Endodermal cell (in vitro differentiated cells): Measurements from ENCODE around the gene FILIP1L. TPM values are rescaled to one million over a fixed set of nuclear protein-coding genes. Genes with fewer than 3 reads are reported as not detected.

Experiments
- DNase-seq: peaks from one replicate; pipeline ENCODE4 v3.0.0-alpha.2; 2017
- H3K27ac ChIP-seq: 2 replicates; pipeline ENCODE4 v1.5.1; 2013; ENCODE audit warnings: mild to moderate bottlenecking, low read depth, low read length, moderate library complexity
- H3K27me3 ChIP-seq: 2 replicates; pipeline ENCODE4 v1.6.1; 2013; ENCODE audit warnings: mild to moderate bottlenecking, low read length, moderate library complexity; ENCODE audit not compliant: insufficient read depth, control insufficient read depth, poor library complexity, severe bottlenecking
- H3K36me3 ChIP-seq: 2 replicates; pipeline ENCODE4 v1.7.0; 2013; ENCODE audit warnings: mild to moderate bottlenecking, low read length, moderate library complexity; ENCODE audit not compliant: control insufficient read depth, insufficient read depth
- H3K4me1 ChIP-seq: one replicate; pipeline ENCODE4 v1.7.0; 2013; ENCODE audit warnings: low read length; ENCODE audit not compliant: control insufficient read depth, insufficient read depth
- H3K4me3 ChIP-seq: 2 replicates; pipeline ENCODE4 v1.5.1; 2013; ENCODE audit warnings: mild to moderate bottlenecking, low read length, moderate library complexity
- H3K9ac ChIP-seq: 2 replicates; pipeline ENCODE4 v1.6.1; 2013; ENCODE audit warnings: mild to moderate bottlenecking, low read length, moderate library complexity; ENCODE audit not compliant: poor library complexity, severe bottlenecking; ENCODE audit errors: extremely low read depth
- H3K9me3 ChIP-seq: 2 replicates; pipeline ENCODE4 v1.6.1; 2013; ENCODE audit warnings: mild to moderate bottlenecking, low read length, moderate library complexity; ENCODE audit not compliant: control insufficient read depth
- H3K27ac Mint-ChIP-seq: 2 replicates; pipeline ENCODE4 v1.8.0; 2020; ENCODE audit warnings: mixed read lengths
- H3K27me3 Mint-ChIP-seq: 2 replicates; pipeline ENCODE4 v1.8.0; 2021; ENCODE audit warnings: mild to moderate bottlenecking, mixed read lengths; ENCODE audit not compliant: insufficient read depth
- H3K36me3 Mint-ChIP-seq: 2 replicates; pipeline ENCODE4 v1.8.0; 2020; ENCODE audit warnings: low read depth, mixed read lengths
- H3K4me1 Mint-ChIP-seq: 2 replicates; pipeline ENCODE4 v1.8.0; 2020; ENCODE audit warnings: mixed read lengths
- H3K4me3 Mint-ChIP-seq: 2 replicates; pipeline ENCODE4 v1.8.0; 2020; ENCODE audit warnings: mild to moderate bottlenecking, moderate library complexity, mixed read lengths
- H3K9me3 Mint-ChIP-seq: 2 replicates; pipeline ENCODE4 v1.8.0; 2020; ENCODE audit warnings: mild to moderate bottlenecking, mixed read lengths
- CTCF ChIP-seq: fragments of 200-600 bp; sonication (generic); conservative IDR thresholded peaks from 2 replicates; pipeline ENCODE4 v1.5.0; 2021; ENCODE audit warnings: antibody characterized with exemption, mild to moderate bottlenecking
- WGBS, 2 experiments: methylation state at CpG; one replicate each; pipeline versions ENCODE4 v1.1.5 to v1.1.7; 2013; ENCODE audit warnings: missing lambda C conversion rate in 2 of 2, mixed read lengths in 1 of 2; ENCODE audit not compliant: insufficient coverage in 1 of 2, insufficient read length in 1 of 2; 5-methylcytosine and 5-hydroxymethylcytosine counted together
- total RNA-seq, 2 donors: library from RNA; stranded (reverse); fragmentation: NEBNext Ultra II Directional in 1 of 2; extraction: Animal tissue kit (Norgen Biotek cat#: 25700) in 1 of 2; gene quantifications; 2 replicates in 1 of 2; 3 replicates in 1 of 2; pipeline ENCODE4 v1.2.1, GENCODE V29; 2021

FILIP1L gene
- total RNA-seq, 2 donors from 2014 or later, result 0.84 to 2.5 TPM

GRCh38 chr3:99903869-99904268 lies 210.4 kb downstream of the FILIP1L start:
- no peaks in the 10 kb centered on the region for H3K27me3 ChIP-seq
- no peak overlapping the region for H3K4me3 ChIP-seq
- Mint-ChIP-seq H3K4me1 (peaks cover 3% of the 10 kb centered on the region), H3K27ac (no peak overlapping the region), H3K4me3 (no peak overlapping the region), H3K36me3 (no peaks in the 10 kb centered on the region), H3K27me3 (peaks cover 2% of the 10 kb centered on the region), H3K9me3 (no peaks in the 10 kb centered on the region)
- no peak overlapping the region for H3K9ac ChIP-seq
- no peak for TF ChIP-seq CTCF
- no peak for DNase-seq
- H3K36me3 ChIP-seq, result no peaks in the 10 kb centered on the region
- H3K9me3 ChIP-seq, result no peaks in the 10 kb centered on the region
- H3K4me1 ChIP-seq, result no peaks in the 10 kb centered on the region
- no peak overlapping the region for H3K27ac ChIP-seq

DNA sequence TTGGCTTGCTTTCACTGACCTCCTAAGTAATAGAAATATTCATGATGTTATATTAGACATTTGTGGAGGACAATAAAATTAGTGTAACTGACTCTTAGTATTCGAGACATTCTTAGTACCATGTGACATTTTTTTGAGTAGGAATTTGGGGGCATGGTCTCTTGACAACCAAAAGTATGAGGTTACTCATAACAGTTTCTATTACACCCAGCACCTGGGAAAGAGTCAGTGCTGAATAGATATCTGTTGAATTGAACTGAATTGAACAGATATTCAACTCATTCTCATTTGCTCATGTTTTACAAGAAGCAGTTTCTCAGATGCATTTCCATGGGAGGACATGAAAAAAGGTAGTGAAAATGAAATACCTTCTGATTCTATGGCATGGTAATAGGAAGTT lies 212.2 kb downstream of the FILIP1L start:
- no peak overlapping the region for H3K27ac ChIP-seq
- DNase-seq, result no peak
- no peak overlapping the region for H3K9ac ChIP-seq
- no peaks in the 10 kb centered on the region for H3K4me1 ChIP-seq
- 92% methylated on average over 1 of the region's 1 CpG; no CpG with 5 or more reads in 1 of the 2 experiments for WGBS, 2 experiments
- no peaks in the 10 kb centered on the region for H3K27me3 ChIP-seq
- no peak for TF ChIP-seq CTCF
- no peaks in the 10 kb centered on the region for H3K36me3 Mint-ChIP-seq
- H3K4me1 Mint-ChIP-seq, result no peaks in the 10 kb centered on the region
- H3K36me3 ChIP-seq, result no peaks in the 10 kb centered on the region
- no peak overlapping the region for H3K4me3 Mint-ChIP-seq
- no peaks in the 10 kb centered on the region for H3K27me3 Mint-ChIP-seq
- no peaks in the 10 kb centered on the region for H3K9me3 Mint-ChIP-seq
- no peak overlapping the region for H3K4me3 ChIP-seq
- no peak overlapping the region for H3K27ac Mint-ChIP-seq
- no peaks in the 10 kb centered on the region for H3K9me3 ChIP-seq

DNA sequence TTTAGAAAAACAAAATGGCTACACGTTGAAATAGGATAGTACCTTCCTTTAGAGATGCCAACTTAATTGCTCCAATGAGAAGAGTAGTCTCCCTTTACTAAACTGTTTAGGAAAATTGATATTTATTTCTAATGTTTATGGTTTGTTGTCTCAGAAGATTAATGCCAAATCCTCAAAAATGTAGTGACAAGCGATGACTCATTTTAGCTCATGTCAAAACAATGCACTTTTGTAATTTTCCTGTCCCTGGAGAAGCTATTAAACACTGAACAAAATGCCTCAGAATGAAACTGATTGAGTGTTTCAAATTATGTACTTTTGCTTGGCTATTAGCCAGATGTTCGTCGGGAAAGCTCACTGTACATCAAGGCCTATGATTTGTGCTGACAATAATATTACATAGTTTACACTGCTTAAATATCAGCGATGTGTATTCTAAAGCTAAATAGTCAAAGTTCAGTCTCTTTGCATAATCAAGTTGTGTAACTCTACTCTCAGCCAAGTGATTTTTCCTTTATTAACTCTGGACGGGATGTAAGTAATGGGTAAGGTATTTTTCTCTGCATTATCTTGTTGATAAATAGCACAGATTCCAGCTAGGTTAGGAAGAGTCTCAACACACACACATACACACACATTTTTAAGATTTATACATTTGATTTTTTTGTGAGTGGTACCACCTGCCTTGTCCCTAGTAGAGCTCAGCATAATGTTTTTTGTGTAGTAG lies 212.9 kb downstream of the FILIP1L start:
- DNase-seq, result no peak
- Histone ChIP-seq H3K27me3 (no peaks in the 10 kb centered on the region), H3K36me3 (no peaks in the 10 kb centered on the region), H3K27ac (no peak overlapping the region), H3K4me3 (no peak overlapping the region), H3K4me1 (no peaks in the 10 kb centered on the region), H3K9me3 (no peaks in the 10 kb centered on the region), H3K9ac (no peak overlapping the region)
- Mint-ChIP-seq H3K4me3 (no peak overlapping the region), H3K27me3 (no peaks in the 10 kb centered on the region), H3K4me1 (peaks cover under 1% of the 10 kb centered on the region), H3K27ac (peak overlapping the region; percentile 2), H3K36me3 (no peaks in the 10 kb centered on the region), H3K9me3 (no peaks in the 10 kb centered on the region)
- no peak for TF ChIP-seq CTCF
- 89 to 95% methylated on average over 3 to 5 of the region's 6 CpGs for WGBS, 2 experiments
